ENCODE data around the gene LRRFIP1. TPM values are rescaled to one million over a fixed set of nuclear protein-coding genes. Genes with fewer than 3 reads are reported as not detected.

Gene LRRFIP1
- total RNA-seq, 2 experiments from 2014 or later: 264 to 281 TPM

GRCh38 chr2:237598468-237599208 lies 28.7 kb upstream of the LRRFIP1 start:
- Mint-ChIP-seq H3K27ac (peak overlapping the region; percentile 25), H3K9me3 (no peaks in the 10 kb centered on the region), H3K36me3 (ENCODE audit: low read depth) (no peaks in the 10 kb centered on the region), H3K4me3 (no peak overlapping the region), H3K4me1 (ENCODE audit: low read depth) (peaks cover 13% of the 10 kb centered on the region), H3K27me3 (no peaks in the 10 kb centered on the region)
- intact Hi-C loops (cut with micrococcal nuclease): no loop called here
- ChIA-PET POLR2A (interaction anchor here (0.9 kb wide), 1 partner anchor 17 kb away, joined by 4 read pairs; no protein-coding TSS in a partner anchor), CTCF (interaction anchor here (1.0 to 1.9 kb wide), 3 partner anchors 17 to 86 kb away, joined by 3 to 8 read pairs (median 4); no protein-coding TSS in a partner anchor)
- DNase-seq (no peak), ATAC-seq (no peak)
- no peak for TF ChIP-seq CTCF (IDR thresholded peaks at IDR 0.05)

- no peaks in the 10 kb centered on the region for H3K27me3 Mint-ChIP-seq
- no peak overlapping the region for H3K27ac Mint-ChIP-seq
- no peak overlapping the region for H3K4me3 Mint-ChIP-seq
- intact Hi-C loops (cut with micrococcal nuclease): no loop called here
- peaks cover 17% of the 10 kb centered on the region for H3K4me1 Mint-ChIP-seq (ENCODE audit: low read depth)
- CTCF ChIA-PET: interaction anchor here (1.0 to 1.9 kb wide), 3 partner anchors 18 to 87 kb away, joined by 3 to 8 read pairs (median 4); no protein-coding TSS in a partner anchor
- DNase-seq (no peak), ATAC-seq (no peak)
- no peaks in the 10 kb centered on the region for H3K36me3 Mint-ChIP-seq (ENCODE audit: low read depth)
- POLR2A ChIA-PET: interaction anchor here (0.9 kb wide), 1 partner anchor 18 kb away, joined by 4 read pairs; no protein-coding TSS in a partner anchor
- TF ChIP-seq CTCF (IDR thresholded peaks at IDR 0.05): no peak
- H3K9me3 Mint-ChIP-seq: no peaks in the 10 kb centered on the region
Observed at GRCh38 chr2:237599465-237600110, 27.8 kb upstream of the LRRFIP1 start.

- Mint-ChIP-seq H3K4me1 (ENCODE audit: low read depth) (peaks cover 20% of the 10 kb centered on the region), H3K9me3 (no peaks in the 10 kb centered on the region), H3K27me3 (no peaks in the 10 kb centered on the region), H3K36me3 (ENCODE audit: low read depth) (no peaks in the 10 kb centered on the region), H3K4me3 (no peak overlapping the region), H3K27ac (no peak overlapping the region)
- intact Hi-C loops (cut with micrococcal nuclease): no loop called here
- POLR2A ChIA-PET: no interaction called here
- CTCF ChIA-PET: interaction anchor here (1.6 to 1.9 kb wide), 2 partner anchors 15 to 19 kb away, joined by 6 to 8 read pairs; no protein-coding TSS in a partner anchor
- ATAC-seq (no peak), DNase-seq (no peak)
- no peak for TF ChIP-seq CTCF (IDR thresholded peaks at IDR 0.05)
Observed at GRCh38 chr2:237600205-237600846, 27.1 kb upstream of the LRRFIP1 start.

- no peak for TF ChIP-seq CTCF (IDR thresholded peaks at IDR 0.05)
- Mint-ChIP-seq H3K36me3 (ENCODE audit: low read depth) (no peaks in the 10 kb centered on the region), H3K27ac (no peak overlapping the region), H3K27me3 (no peaks in the 10 kb centered on the region), H3K9me3 (no peaks in the 10 kb centered on the region), H3K4me3 (no peak overlapping the region), H3K4me1 (ENCODE audit: low read depth) (peaks cover 20% of the 10 kb centered on the region)
- POLR2A ChIA-PET: interaction anchor here (0.9 to 1.2 kb wide), 2 partner anchors 13 to 16 kb away, joined by 3 read pairs; no protein-coding TSS in a partner anchor
- intact Hi-C loops (cut with micrococcal nuclease): no loop called here
- no peak for ATAC-seq
- CTCF ChIA-PET: interaction anchor here (1.3 to 1.9 kb wide), 3 partner anchors 17 to 144 kb away, joined by 3 to 8 read pairs (median 6); no protein-coding TSS in a partner anchor
- DNase-seq: no peak
Observed at GRCh38 chr2:237601453-237602116, 25.8 kb upstream of the LRRFIP1 start.

All from activated CD8-positive, alpha-beta T cell treated with anti-CD3 and anti-CD28 coated beads for 36 hours (primary cell).